Bone marrow (tissue), 2 donors: Measurements from ENCODE around the gene CCNY.
A peak's percentile ranks its signal among the peaks of the same experiment; 100 is the strongest.

ENCODE experiments used
- DNase-seq, 2 donors: peaks; one replicate each; lab custom pipeline; 2025; lab: John Stamatoyannopoulos, UW

Gene CCNY

GRCh38 chr10:35561715-35562114 is 225.4 kb downstream of the CCNY start:
- DNase-seq, result no peak

GRCh38 chr10:35562427-35562826 is 226.1 kb downstream of the CCNY start:
- DNase-seq, result no peak

- peak in 1 of 2 donors; percentile 32 for DNase-seq
Observed at GRCh38 chr10:35563261-35563891, 227.1 kb downstream of the CCNY start.

GRCh38 chr10:35564341-35564968 is 228.1 kb downstream of the CCNY start:
- DNase-seq, result peak in 1 of 2 donors; percentile 57

GRCh38 chr10:35565602-35566081 is 229.3 kb downstream of the CCNY start:
- DNase-seq, result no peak

- no peak for DNase-seq
Observed at GRCh38 chr10:35567951-35568350, 231.6 kb downstream of the CCNY start.

GRCh38 chr10:35568483-35569015 is 232.2 kb downstream of the CCNY start:
- no peak for DNase-seq

- no peak for DNase-seq
Observed at GRCh38 chr10:35569111-35569707, 232.9 kb downstream of the CCNY start.

GRCh38 chr10:35569836-35570235 is 233.5 kb downstream of the CCNY start:
- no peak for DNase-seq

- DNase-seq, result no peak
Observed at GRCh38 chr10:35570397-35570796, 234.1 kb downstream of the CCNY start.

GRCh38 chr10:35572583-35572982 is 236.3 kb downstream of the CCNY start:
- no peak for DNase-seq

GRCh38 chr10:35573796-35574195 is 237.5 kb downstream of the CCNY start:
- no peak for DNase-seq

- DNase-seq, result no peak
Observed at GRCh38 chr10:35574924-35575352, 238.6 kb downstream of the CCNY start.

GRCh38 chr10:35575640-35576039 is 239.3 kb downstream of the CCNY start:
- no peak for DNase-seq

GRCh38 chr10:35576730-35577129 is 240.4 kb downstream of the CCNY start:
- DNase-seq, result no peak

GRCh38 chr10:35577926-35578617 is 241.8 kb downstream of the CCNY start:
- no peak for DNase-seq

GRCh38 chr10:35578618-35578956 is 242.3 kb downstream of the CCNY start:
- no peak for DNase-seq

- DNase-seq, result no peak
Observed at GRCh38 chr10:35579116-35579515, 242.8 kb downstream of the CCNY start.

GRCh38 chr10:35579726-35580422 is 243.6 kb downstream of the CCNY start:
- DNase-seq, result no peak

GRCh38 chr10:35580423-35580770 is 244.1 kb downstream of the CCNY start:
- no peak for DNase-seq

- DNase-seq, result no peak
Observed at GRCh38 chr10:35581655-35582054, 245.3 kb downstream of the CCNY start.

- DNase-seq, result no peak
Observed at GRCh38 chr10:35584946-35585345, 248.6 kb downstream of the CCNY start.
